HTR-8/SVneo (cell line): ENCODE data around the gene NLRP1.
A peak's percentile ranks its signal among the peaks of the same experiment; 100 is the strongest.
"Not testable (repeated sequence)": the region's sequence is repeated elsewhere in the genome, so short reads cannot be mapped to it uniquely, and the experiment has no call there.

Experiments used
- DNase-seq: peaks from one replicate; pipeline ENCODE4 v3.0.0; 2011; ENCODE audit warnings: low spot score, mixed read lengths; ENCODE audit not compliant: insufficient read length
- FAIRE-seq: peaks from 2 replicates; lab custom pipeline; 2011; peaks lifted over from hg19 to GRCh38; lab: Jason Lieb, UNC

NLRP1 gene

GRCh38 chr17:5588584-5588983, 4.3 kb upstream of the NLRP1 start:
- no peak for FAIRE-seq

GRCh38 chr17:5587438-5588032, 3.2 kb upstream of the NLRP1 start:
- DNase-seq (peak; percentile 75), FAIRE-seq (no peak)

More at GRCh38 chr17:5588584-5588983, 4.3 kb upstream of the NLRP1 start:
- no peak for DNase-seq

GRCh38 chr17:5585836-5586521, 1.7 kb upstream of the NLRP1 start:
- DNase-seq (no peak), FAIRE-seq (no peak)

- DNase-seq (no peak), FAIRE-seq (no peak)
Measured at GRCh38 chr17:5585287-5585794, 1.0 kb upstream of the NLRP1 start.

GRCh38 chr17:5583426-5584382, 605 bp downstream of the NLRP1 start:
- no peak for DNase-seq
- FAIRE-seq = no peak

GRCh38 chr17:5582209-5583185, 1.8 kb downstream of the NLRP1 start:
- DNase-seq (no peak), FAIRE-seq (no peak)

GRCh38 chr17:5581655-5582054, 2.7 kb downstream of the NLRP1 start:
- no peak for DNase-seq
- no peak for FAIRE-seq

- no peak for FAIRE-seq
Measured at GRCh38 chr17:5580969-5581368, 3.3 kb downstream of the NLRP1 start.

GRCh38 chr17:5580367-5580766, 3.9 kb downstream of the NLRP1 start:
- FAIRE-seq (no peak), DNase-seq (no peak)

More at GRCh38 chr17:5580969-5581368, 3.3 kb downstream of the NLRP1 start:
- no peak for DNase-seq

- not testable (repeated sequence) for FAIRE-seq, DNase-seq
Measured at GRCh38 chr17:5578768-5579167, 5.5 kb downstream of the NLRP1 start.

- DNase-seq, FAIRE-seq: not testable (repeated sequence)
Measured at GRCh38 chr17:5573017-5573416, 11.3 kb downstream of the NLRP1 start.

GRCh38 chr17:5571281-5571680, 13.0 kb downstream of the NLRP1 start:
- no peak for DNase-seq
- no peak for FAIRE-seq

GRCh38 chr17:5565808-5566207, 18.5 kb downstream of the NLRP1 start:
- no peak for FAIRE-seq
- DNase-seq = no peak

GRCh38 chr17:5563456-5563855, 20.9 kb downstream of the NLRP1 start:
- DNase-seq (no peak), FAIRE-seq (no peak)

GRCh38 chr17:5562661-5563360, 21.5 kb downstream of the NLRP1 start:
- no peak for FAIRE-seq
- no peak for DNase-seq

GRCh38 chr17:5561736-5562571, 22.4 kb downstream of the NLRP1 start:
- DNase-seq (no peak), FAIRE-seq (peak; percentile 13)

GRCh38 chr17:5560361-5560988, 23.8 kb downstream of the NLRP1 start:
- FAIRE-seq (no peak), DNase-seq (no peak)
